Vagina (tissue), 2 donors: ENCODE data around the gene IQGAP2.

ENCODE experiments used
- CTCF ChIP-seq, 3 experiments: fragments of 450-650 bp in 2 of 3; fragments of 200-600 bp in 1 of 3; sonication (generic) in 1 of 3; IDR thresholded peaks; one replicate each; pipeline ENCODE4 v1.5.1; 2017 to 2019; ENCODE audit warnings: antibody characterized with exemption in 3 of 3, mild to moderate bottlenecking in 2 of 3, moderate library complexity in 2 of 3
- POLR2A ChIP-seq, 2 donors: fragments of 450-650 bp; IDR thresholded peaks; one replicate each; pipeline ENCODE4 v1.6.1; 2017; ENCODE audit warnings: antibody characterized with exemption in 2 of 2, mild to moderate bottlenecking in 2 of 2, moderate library complexity in 2 of 2
- POLR2AphosphoS5 ChIP-seq, 2 donors: sonication (generic); formaldehyde crosslinking; IDR thresholded peaks; one replicate each; pipeline ENCODE4 v1.9.0; 2017; ENCODE audit warnings: antibody characterized with exemption in 2 of 2, mild to moderate bottlenecking in 2 of 2, low read depth in 1 of 2; ENCODE audit not compliant: insufficient read depth in 1 of 2

DNA sequence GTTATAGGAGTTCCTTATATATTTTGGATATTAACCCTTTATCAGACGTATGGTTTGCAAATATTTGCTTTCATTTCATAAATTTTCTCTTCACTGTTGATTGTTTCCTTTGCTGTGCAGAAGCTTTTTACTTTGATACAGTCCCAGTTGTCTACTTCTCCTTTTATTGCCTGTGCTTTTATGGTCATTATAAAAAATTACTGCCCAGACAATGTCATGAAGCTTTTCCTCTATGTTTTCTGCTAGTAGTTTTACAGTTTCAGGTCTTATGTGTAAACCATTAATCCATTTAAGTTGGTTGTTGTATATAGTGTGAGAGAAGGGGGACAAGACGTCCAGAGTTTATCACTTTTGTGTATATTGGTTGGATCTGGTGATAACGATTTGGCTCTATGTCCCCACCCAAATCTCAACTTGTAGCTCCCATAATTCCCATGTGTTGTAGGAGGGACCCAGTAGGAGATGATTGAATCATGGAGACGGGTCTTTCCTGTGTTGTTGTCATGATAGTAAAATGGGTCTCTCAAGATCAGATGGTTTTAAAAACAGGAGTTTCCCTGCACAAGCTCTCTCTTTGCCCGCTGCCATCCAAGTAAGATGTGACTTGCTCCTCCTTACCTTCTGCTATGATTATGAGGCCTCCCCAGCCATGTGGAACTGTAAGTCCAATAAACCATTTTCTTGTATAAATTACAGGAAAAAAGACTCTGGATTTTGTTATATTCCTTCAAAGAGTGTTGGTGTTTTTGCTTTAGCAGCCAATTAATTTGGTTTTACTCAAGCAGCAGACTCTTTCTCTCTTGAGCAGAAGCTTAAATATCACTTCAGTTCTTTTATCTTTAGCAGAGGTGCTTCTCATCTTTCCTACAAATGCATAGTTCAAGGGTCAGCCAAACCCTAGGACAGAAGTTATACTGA is 326.5 kb downstream of the IQGAP2 start:
- TF ChIP-seq POLR2AphosphoS5 (IDR thresholded peaks at IDR 0.05; ENCODE audit: insufficient read depth in 1 of 2, low read depth in 1 of 2) (no peak), CTCF (IDR thresholded peaks at IDR 0.05) (no peak), POLR2A (IDR thresholded peaks at IDR 0.05) (no peak)
